IPS-18a (cell line): ENCODE measurements around the gene ARHGAP21.
"Not testable (repeated sequence)": the region's sequence is repeated elsewhere in the genome, so short reads cannot be mapped to it uniquely, and the experiment has no call there.

ENCODE experiments used
- H3K27ac ChIP-seq: one replicate; pipeline ENCODE4 v1.5.1; 2013; ENCODE audit warnings: low read length
- H3K27me3 ChIP-seq: one replicate; pipeline ENCODE4 v1.6.1; 2013; ENCODE audit warnings: mild to moderate bottlenecking, low read length; ENCODE audit not compliant: control insufficient read depth, insufficient read depth
- H3K36me3 ChIP-seq: one replicate; pipeline ENCODE4 v1.6.1; 2013; ENCODE audit warnings: low read depth, low read length; ENCODE audit not compliant: control insufficient read depth
- H3K4me1 ChIP-seq: one replicate; pipeline ENCODE4 v1.6.1; 2013; ENCODE audit warnings: low read depth, low read length; ENCODE audit not compliant: control insufficient read depth
- H3K4me3 ChIP-seq: one replicate; pipeline ENCODE4 v1.5.1; 2013; ENCODE audit warnings: low read length
- H3K9ac ChIP-seq: one replicate; pipeline ENCODE4 v1.6.1; 2013; ENCODE audit warnings: mild to moderate bottlenecking, low read length, moderate library complexity
- H3K9me3 ChIP-seq: one replicate; pipeline ENCODE4 v1.6.1; 2013; ENCODE audit warnings: low read depth, low read length; ENCODE audit not compliant: control insufficient read depth

ARHGAP21 gene

GRCh38 chr10:24619994-24620310 lies 103.7 kb downstream of the ARHGAP21 start:
- H3K4me1 ChIP-seq, H3K9me3 ChIP-seq, H3K36me3 ChIP-seq, H3K27me3 ChIP-seq, H3K9ac ChIP-seq, H3K27ac ChIP-seq, H3K4me3 ChIP-seq: not testable (repeated sequence)

DNA sequence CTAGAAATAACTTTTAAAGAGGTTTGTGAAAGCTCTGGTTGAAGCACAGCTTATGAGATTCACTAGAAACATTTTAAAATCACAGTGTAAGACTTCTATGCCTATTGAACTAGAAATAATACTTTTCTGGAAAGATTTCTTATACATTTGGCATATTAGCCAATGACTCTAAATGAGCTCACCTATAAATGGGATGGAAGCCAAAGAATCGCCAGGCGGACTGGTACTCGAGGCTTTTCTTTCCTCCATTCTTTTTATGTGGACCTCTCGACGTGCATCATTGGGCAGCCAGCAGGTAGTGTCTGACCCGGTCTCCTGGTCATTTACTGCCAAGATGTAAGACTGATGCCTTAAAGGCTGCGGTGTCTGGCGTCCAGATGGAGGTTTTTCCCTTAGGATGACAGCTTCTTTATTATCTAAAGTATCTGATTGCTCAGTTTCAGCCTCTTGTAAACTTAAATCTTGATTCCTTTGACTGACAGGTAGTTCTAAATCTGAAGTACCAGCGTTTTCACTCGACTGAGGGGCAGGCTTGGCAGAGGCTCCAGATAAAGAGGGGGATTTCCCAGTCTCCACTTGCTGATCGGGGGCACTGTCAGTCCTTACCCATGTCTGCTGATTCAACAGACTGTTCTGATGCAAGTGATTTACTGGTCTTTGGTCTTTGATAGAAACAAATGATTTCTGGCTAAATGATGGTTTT lies 104.2 kb downstream of the ARHGAP21 start:
- H3K27me3 ChIP-seq, H3K27ac ChIP-seq, H3K4me1 ChIP-seq, H3K9me3 ChIP-seq, H3K36me3 ChIP-seq, H3K9ac ChIP-seq, H3K4me3 ChIP-seq: not testable (repeated sequence)

- no peaks in the 10 kb centered on the region for H3K9me3 ChIP-seq
- no peak overlapping the region for H3K9ac ChIP-seq
- no peak overlapping the region for H3K4me3 ChIP-seq
- H3K4me1 ChIP-seq: no peaks in the 10 kb centered on the region
- H3K27me3 ChIP-seq: no peaks in the 10 kb centered on the region
- H3K36me3 ChIP-seq: no peaks in the 10 kb centered on the region
- H3K27ac ChIP-seq: no peak overlapping the region
Measured at GRCh38 chr10:24618401-24618800, 105.3 kb downstream of the ARHGAP21 start.

DNA sequence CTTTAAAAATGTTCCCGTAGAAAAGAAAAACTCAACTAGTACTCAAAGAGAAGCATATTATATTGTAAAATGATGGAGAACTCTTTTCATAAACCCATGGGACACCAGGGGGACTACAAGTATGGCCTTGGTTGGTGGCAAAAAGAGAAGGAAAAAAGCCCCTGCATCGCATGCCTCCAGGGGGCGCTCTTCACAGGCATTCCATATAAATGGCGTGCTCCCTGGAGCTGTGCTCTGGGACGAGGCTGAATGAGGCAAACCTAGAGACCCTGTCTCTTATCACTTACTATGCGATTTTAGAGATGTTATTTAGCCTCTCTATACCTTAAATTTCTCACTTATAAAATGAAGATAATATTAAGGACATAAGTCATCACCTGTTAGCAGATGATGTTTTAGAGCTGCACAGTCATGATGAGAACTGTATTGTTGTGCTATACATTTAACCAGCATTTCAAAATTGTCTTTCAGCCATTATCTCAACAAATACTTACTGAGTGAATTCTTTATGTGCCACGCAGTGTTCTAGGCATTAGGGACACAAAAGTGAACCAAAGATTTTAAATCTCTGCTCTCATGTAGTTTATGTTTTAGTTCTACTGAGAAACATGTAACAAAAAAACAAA lies 105.8 kb downstream of the ARHGAP21 start:
- Histone ChIP-seq H3K27me3 (no peaks in the 10 kb centered on the region), H3K9me3 (no peaks in the 10 kb centered on the region), H3K27ac (no peak overlapping the region), H3K4me1 (no peaks in the 10 kb centered on the region), H3K9ac (no peak overlapping the region), H3K4me3 (no peak overlapping the region), H3K36me3 (no peaks in the 10 kb centered on the region)

DNA sequence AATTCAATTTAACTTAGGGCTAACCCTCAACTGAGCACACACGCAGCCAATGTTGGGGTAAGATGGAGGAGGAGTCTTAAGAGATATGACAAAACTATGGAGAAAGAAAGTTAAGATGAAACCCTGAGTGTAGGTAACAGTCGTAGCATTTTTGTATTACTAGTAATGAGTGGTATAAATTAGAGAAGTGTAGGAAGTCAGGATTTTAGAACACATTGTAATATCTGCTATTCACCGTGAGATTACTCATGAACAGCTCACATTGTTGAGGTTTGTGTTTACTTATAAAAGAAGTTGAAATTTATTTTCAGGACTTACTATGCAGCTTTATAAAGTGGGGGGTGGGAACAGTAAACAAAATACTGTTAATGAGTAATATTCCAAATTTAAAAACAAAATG lies 107.2 kb downstream of the ARHGAP21 start:
- H3K9me3 ChIP-seq: no peaks in the 10 kb centered on the region
- H3K4me3 ChIP-seq: no peak overlapping the region
- H3K36me3 ChIP-seq: no peaks in the 10 kb centered on the region
- H3K27me3 ChIP-seq: no peaks in the 10 kb centered on the region
- no peak overlapping the region for H3K9ac ChIP-seq
- no peaks in the 10 kb centered on the region for H3K4me1 ChIP-seq
- H3K27ac ChIP-seq: no peak overlapping the region

- no peak overlapping the region for H3K4me3 ChIP-seq
- no peak overlapping the region for H3K9ac ChIP-seq
- H3K36me3 ChIP-seq: peaks cover 18% of the 10 kb centered on the region
- H3K27ac ChIP-seq: no peak overlapping the region
- no peaks in the 10 kb centered on the region for H3K27me3 ChIP-seq
- no peaks in the 10 kb centered on the region for H3K9me3 ChIP-seq
- H3K4me1 ChIP-seq: no peaks in the 10 kb centered on the region
Measured at GRCh38 chr10:24606021-24606420, 117.7 kb downstream of the ARHGAP21 start.

DNA sequence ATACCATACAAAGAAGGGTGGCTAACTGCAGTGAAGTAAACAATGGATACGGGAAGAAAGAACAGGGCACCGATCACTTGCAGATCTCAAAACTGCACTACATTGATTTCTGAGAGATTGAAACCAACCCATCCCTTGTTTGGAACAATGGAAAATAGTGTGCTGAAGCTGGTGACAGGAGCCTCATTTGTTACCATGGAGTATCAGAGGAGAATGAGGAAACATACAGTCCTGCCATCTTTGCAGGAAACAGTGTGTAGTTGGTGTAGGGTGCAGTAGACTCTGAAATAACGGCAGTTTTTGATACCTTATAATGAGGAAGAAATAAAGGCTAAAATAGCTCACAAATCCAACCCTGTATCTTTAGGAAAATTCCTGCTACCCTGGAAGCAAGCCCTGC lies 118.5 kb downstream of the ARHGAP21 start:
- Histone ChIP-seq H3K27ac (no peak overlapping the region), H3K27me3 (no peaks in the 10 kb centered on the region), H3K4me3 (no peak overlapping the region), H3K36me3 (peaks cover 27% of the 10 kb centered on the region), H3K4me1 (no peaks in the 10 kb centered on the region), H3K9ac (no peak overlapping the region), H3K9me3 (no peaks in the 10 kb centered on the region)

GRCh38 chr10:24603333-24603732 lies 120.4 kb downstream of the ARHGAP21 start:
- Histone ChIP-seq H3K9ac (no peak overlapping the region), H3K4me1 (no peaks in the 10 kb centered on the region), H3K27ac (no peak overlapping the region), H3K9me3 (no peaks in the 10 kb centered on the region), H3K27me3 (no peaks in the 10 kb centered on the region), H3K4me3 (no peak overlapping the region), H3K36me3 (peaks cover 44% of the 10 kb centered on the region)

DNA sequence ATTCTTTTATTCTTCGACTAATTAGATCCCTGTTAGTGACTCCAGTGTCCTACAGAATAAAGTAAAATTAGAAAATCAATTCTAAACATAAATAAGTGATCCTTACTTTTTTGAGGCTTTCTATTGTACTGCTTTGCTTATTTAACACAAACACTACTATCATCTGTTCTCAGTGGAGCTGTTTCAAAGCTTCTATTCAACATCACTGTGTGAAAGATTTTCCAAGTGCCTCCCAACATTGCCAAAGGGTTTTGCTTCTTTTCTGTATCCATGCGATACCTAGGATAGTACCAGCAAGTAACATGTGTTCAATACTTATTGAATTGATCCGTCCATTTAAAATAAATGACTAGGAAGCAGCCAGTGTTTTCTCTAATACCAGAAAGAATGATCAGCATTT lies 125.7 kb downstream of the ARHGAP21 start:
- Histone ChIP-seq H3K36me3 (peaks cover 77% of the 10 kb centered on the region), H3K27ac (no peak overlapping the region), H3K4me1 (no peaks in the 10 kb centered on the region), H3K4me3 (no peak overlapping the region), H3K27me3 (no peaks in the 10 kb centered on the region), H3K9me3 (no peaks in the 10 kb centered on the region), H3K9ac (no peak overlapping the region)

DNA sequence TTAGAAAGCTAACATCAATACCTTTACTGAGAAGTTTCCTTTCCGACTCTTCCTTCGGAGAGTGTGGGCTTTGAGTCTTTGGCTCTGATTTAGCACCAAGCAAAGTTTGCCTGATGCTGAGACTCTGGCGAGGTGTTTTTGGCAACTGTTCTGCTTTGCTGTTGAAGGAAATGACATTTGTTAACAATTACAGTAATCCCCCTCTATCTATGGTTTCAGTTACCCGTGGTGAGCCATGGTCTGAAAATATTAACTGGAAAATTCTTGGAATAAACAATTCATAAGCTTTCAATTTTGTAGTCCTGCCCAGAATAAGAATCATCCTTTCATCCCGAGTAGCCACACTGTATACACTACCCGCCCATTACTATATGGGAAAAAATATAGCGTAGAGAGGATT lies 126.3 kb downstream of the ARHGAP21 start:
- Histone ChIP-seq H3K4me1 (no peaks in the 10 kb centered on the region), H3K27ac (no peak overlapping the region), H3K4me3 (no peak overlapping the region), H3K36me3 (peaks cover 81% of the 10 kb centered on the region), H3K9ac (no peak overlapping the region), H3K27me3 (no peaks in the 10 kb centered on the region), H3K9me3 (no peaks in the 10 kb centered on the region)

DNA sequence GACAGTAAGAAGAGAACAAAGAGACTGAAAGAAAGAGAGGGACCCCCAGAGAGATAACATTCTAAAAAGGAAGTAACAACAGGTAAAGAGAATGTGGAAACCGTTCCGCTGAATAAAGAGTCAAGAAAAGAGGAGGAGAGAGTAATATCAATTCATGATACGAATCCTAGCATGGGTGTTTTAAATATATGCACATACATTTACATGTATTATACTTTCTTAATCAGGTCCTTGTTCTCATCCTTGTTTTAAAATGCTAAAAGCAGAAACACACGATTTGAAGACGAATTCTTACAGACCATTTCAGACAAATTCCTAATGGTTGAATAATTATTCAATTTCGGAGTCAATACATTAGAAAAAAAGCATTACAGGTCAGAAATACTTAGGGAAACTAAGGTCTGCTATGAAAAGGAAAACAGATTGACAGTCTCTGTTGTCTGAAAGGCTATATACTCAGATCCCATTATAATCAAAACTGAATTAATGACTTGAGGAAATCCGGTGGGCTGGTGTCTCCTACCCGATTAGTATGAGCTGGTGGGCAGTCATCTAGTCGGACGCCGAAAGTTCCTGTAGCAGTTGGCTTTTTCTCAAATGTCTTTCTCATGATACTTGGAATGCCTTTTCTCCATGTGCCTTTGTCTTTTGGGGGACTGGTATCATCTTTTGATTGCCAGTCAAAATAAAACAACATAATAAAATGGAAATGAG lies 127.3 kb downstream of the ARHGAP21 start:
- Histone ChIP-seq H3K36me3 (peaks cover 89% of the 10 kb centered on the region), H3K4me3 (no peak overlapping the region), H3K9ac (no peak overlapping the region), H3K9me3 (no peaks in the 10 kb centered on the region), H3K27ac (no peak overlapping the region), H3K27me3 (no peaks in the 10 kb centered on the region), H3K4me1 (no peaks in the 10 kb centered on the region)
